ENCODE results near the gene ZNF202. TPM values are rescaled to one million over a fixed set of nuclear protein-coding genes. Genes with fewer than 3 reads are reported as not detected.

ZNF202 gene
- total RNA-seq, 1 donor from 2014 or later = 11.3 TPM

- FAIRE-seq (no peak), DNase-seq (ENCODE audit: low read depth) (no peak)
- Histone ChIP-seq H3K4me3 (ENCODE audit: insufficient read depth, low read depth, low read length) (no peak overlapping the region), H3K4me1 (ENCODE audit: insufficient read depth, low read length) (no peaks in the 10 kb centered on the region), H3K4me2 (ENCODE audit: low read length) (no peak overlapping the region), H3K27ac (ENCODE audit: low read depth, low read length) (no peak overlapping the region), H3K9ac (ENCODE audit: low read length) (no peak overlapping the region), H3K9me3 (ENCODE audit: insufficient read depth, low read depth, low read length) (no peaks in the 10 kb centered on the region), H2AFZ (ENCODE audit: low read depth, low read length) (no peak overlapping the region), H3K36me3 (ENCODE audit: insufficient read depth, low read length) (no peaks in the 10 kb centered on the region), H4K20me1 (ENCODE audit: insufficient read depth, low read length) (no peaks in the 10 kb centered on the region), H3K79me2 (ENCODE audit: insufficient read depth, low read length) (no peaks in the 10 kb centered on the region), H3K27me3 (ENCODE audit: insufficient read depth, low read length) (peaks cover 2% of the 10 kb centered on the region)
- Mint-ChIP-seq H3K4me3 (ENCODE audit: unreplicated experiment) (no peak overlapping the region), H3K9me3 (ENCODE audit: unreplicated experiment) (no peaks in the 10 kb centered on the region), H3K36me3 (ENCODE audit: low read depth, unreplicated experiment) (no peaks in the 10 kb centered on the region), H3K27me3 (ENCODE audit: low read depth, unreplicated experiment) (peaks cover 17% of the 10 kb centered on the region), H3K27ac (ENCODE audit: unreplicated experiment) (no peak overlapping the region), H3K4me1 (ENCODE audit: low read depth, unreplicated experiment) (no peaks in the 10 kb centered on the region)
- TF ChIP-seq EZH2 (IDR thresholded peaks at IDR 0.05; ENCODE audit: insufficient read depth, low read length) (no peak), CTCF (IDR thresholded peaks at IDR 0.05; ENCODE audit: insufficient read depth, low read depth, low read length) (no peak)
These were observed 38.8 kb downstream of the ZNF202 start for GRCh38 chr11:123702696-123703095.

GRCh38 chr11:123702139-123702538 is 39.3 kb downstream of the ZNF202 start:
- no peaks in the 10 kb centered on the region for H3K9me3 ChIP-seq (ENCODE audit: insufficient read depth, low read depth, low read length)
- DNase-seq (ENCODE audit: low read depth) = no peak
- H2AFZ ChIP-seq (ENCODE audit: low read depth, low read length) = peak overlapping the region; percentile 29
- Mint-ChIP-seq H3K27me3 (ENCODE audit: low read depth, unreplicated experiment) (peaks cover 17% of the 10 kb centered on the region), H3K9me3 (ENCODE audit: unreplicated experiment) (no peaks in the 10 kb centered on the region), H3K36me3 (ENCODE audit: low read depth, unreplicated experiment) (no peaks in the 10 kb centered on the region), H3K4me3 (ENCODE audit: unreplicated experiment) (no peak overlapping the region), H3K4me1 (ENCODE audit: low read depth, unreplicated experiment) (no peaks in the 10 kb centered on the region), H3K27ac (ENCODE audit: unreplicated experiment) (no peak overlapping the region)
- H3K4me1 ChIP-seq (ENCODE audit: insufficient read depth, low read length) = no peaks in the 10 kb centered on the region
- no peaks in the 10 kb centered on the region for H4K20me1 ChIP-seq (ENCODE audit: insufficient read depth, low read length)
- TF ChIP-seq CTCF (IDR thresholded peaks at IDR 0.05; ENCODE audit: insufficient read depth, low read depth, low read length) (no peak), EZH2 (IDR thresholded peaks at IDR 0.05; ENCODE audit: insufficient read depth, low read length) (no peak)
- H3K9ac ChIP-seq (ENCODE audit: low read length) = no peak overlapping the region
- no peak overlapping the region for H3K4me2 ChIP-seq (ENCODE audit: low read length)
- no peaks in the 10 kb centered on the region for H3K36me3 ChIP-seq (ENCODE audit: insufficient read depth, low read length)
- no peaks in the 10 kb centered on the region for H3K79me2 ChIP-seq (ENCODE audit: insufficient read depth, low read length)
- no peak overlapping the region for H3K4me3 ChIP-seq (ENCODE audit: insufficient read depth, low read depth, low read length)
- H3K27me3 ChIP-seq (ENCODE audit: insufficient read depth, low read length) = peaks cover 2% of the 10 kb centered on the region
- H3K27ac ChIP-seq (ENCODE audit: low read depth, low read length) = no peak overlapping the region
- FAIRE-seq = no peak

GRCh38 chr11:123700772-123701171 is 40.7 kb downstream of the ZNF202 start:
- Histone ChIP-seq H3K79me2 (ENCODE audit: insufficient read depth, low read length) (no peaks in the 10 kb centered on the region), H3K36me3 (ENCODE audit: insufficient read depth, low read length) (no peaks in the 10 kb centered on the region), H3K4me1 (ENCODE audit: insufficient read depth, low read length) (no peaks in the 10 kb centered on the region), H3K27ac (ENCODE audit: low read depth, low read length) (no peak overlapping the region), H3K4me2 (ENCODE audit: low read length) (no peak overlapping the region), H3K9me3 (ENCODE audit: insufficient read depth, low read depth, low read length) (no peaks in the 10 kb centered on the region), H3K4me3 (ENCODE audit: insufficient read depth, low read depth, low read length) (no peak overlapping the region), H2AFZ (ENCODE audit: low read depth, low read length) (no peak overlapping the region), H3K9ac (ENCODE audit: low read length) (no peak overlapping the region), H3K27me3 (ENCODE audit: insufficient read depth, low read length) (peaks cover 2% of the 10 kb centered on the region), H4K20me1 (ENCODE audit: insufficient read depth, low read length) (no peaks in the 10 kb centered on the region)
- TF ChIP-seq EZH2 (IDR thresholded peaks at IDR 0.05; ENCODE audit: insufficient read depth, low read length) = no peak
- no peak for TF ChIP-seq CTCF (IDR thresholded peaks at IDR 0.05; ENCODE audit: insufficient read depth, low read depth, low read length)
- no peak for DNase-seq (ENCODE audit: low read depth)
- Mint-ChIP-seq H3K27ac (ENCODE audit: unreplicated experiment) (no peak overlapping the region), H3K36me3 (ENCODE audit: low read depth, unreplicated experiment) (no peaks in the 10 kb centered on the region), H3K4me1 (ENCODE audit: low read depth, unreplicated experiment) (no peaks in the 10 kb centered on the region), H3K9me3 (ENCODE audit: unreplicated experiment) (no peaks in the 10 kb centered on the region), H3K27me3 (ENCODE audit: low read depth, unreplicated experiment) (peaks cover 18% of the 10 kb centered on the region), H3K4me3 (ENCODE audit: unreplicated experiment) (no peak overlapping the region)
- no peak for FAIRE-seq
